NCI-H510A treated with DMSO at 0.1 percent for 48 hours (cell line): ENCODE results near the gene USP40.

Source experiments
- DNase-seq: peaks from one replicate; lab custom pipeline; 2025; lab: John Stamatoyannopoulos, UW

USP40 gene

GRCh38 chr2:233476063-233476410 lies 90.5 kb downstream of the USP40 start:
- no peak for DNase-seq

GRCh38 chr2:233474308-233475160 lies 92.0 kb downstream of the USP40 start:
- no peak for DNase-seq

DNA sequence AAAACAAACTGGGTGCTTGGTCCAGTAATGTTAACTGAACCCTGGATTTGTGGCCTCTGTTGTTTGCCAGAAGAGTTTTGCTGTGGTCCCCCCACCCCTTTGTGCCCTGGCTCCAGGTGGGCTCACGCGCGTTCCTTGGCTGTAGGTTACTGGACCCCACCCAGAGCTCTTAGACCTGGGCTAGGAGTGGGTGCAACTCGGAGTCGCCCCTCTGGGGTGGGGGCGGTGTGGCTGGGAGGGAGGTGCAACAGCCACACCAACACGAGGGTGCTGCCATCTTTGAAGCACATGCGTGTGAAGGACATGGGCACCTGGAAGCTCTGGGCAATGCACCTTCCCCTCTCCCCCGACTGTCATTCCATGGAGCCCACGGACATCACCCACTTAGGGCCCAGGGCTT lies 92.7 kb downstream of the USP40 start:
- DNase-seq, result no peak

DNA sequence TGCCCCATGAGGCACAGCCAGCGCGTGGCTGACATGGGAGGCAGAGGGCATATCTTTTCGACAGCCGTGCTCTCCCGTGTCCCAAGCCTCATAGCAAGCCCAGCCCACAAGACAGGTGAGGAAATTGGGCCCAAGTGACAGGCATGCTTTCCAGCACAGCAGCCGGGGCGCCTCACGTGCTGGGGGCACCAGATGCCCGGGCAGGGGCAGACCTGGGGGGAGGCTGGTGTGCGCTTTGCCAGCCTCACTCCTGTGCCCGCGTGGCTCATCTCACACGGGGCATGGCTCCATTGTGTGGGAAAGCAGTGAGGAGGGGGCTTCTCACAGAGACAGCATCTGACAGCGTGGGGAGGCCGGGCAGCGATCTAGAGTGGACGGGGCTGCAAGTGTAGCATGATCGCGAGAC lies 93.2 kb downstream of the USP40 start:
- no peak for DNase-seq

GRCh38 chr2:233471291-233472035 lies 95.1 kb downstream of the USP40 start:
- DNase-seq, result no peak

GRCh38 chr2:233470839-233471238 lies 95.7 kb downstream of the USP40 start:
- no peak for DNase-seq

DNA sequence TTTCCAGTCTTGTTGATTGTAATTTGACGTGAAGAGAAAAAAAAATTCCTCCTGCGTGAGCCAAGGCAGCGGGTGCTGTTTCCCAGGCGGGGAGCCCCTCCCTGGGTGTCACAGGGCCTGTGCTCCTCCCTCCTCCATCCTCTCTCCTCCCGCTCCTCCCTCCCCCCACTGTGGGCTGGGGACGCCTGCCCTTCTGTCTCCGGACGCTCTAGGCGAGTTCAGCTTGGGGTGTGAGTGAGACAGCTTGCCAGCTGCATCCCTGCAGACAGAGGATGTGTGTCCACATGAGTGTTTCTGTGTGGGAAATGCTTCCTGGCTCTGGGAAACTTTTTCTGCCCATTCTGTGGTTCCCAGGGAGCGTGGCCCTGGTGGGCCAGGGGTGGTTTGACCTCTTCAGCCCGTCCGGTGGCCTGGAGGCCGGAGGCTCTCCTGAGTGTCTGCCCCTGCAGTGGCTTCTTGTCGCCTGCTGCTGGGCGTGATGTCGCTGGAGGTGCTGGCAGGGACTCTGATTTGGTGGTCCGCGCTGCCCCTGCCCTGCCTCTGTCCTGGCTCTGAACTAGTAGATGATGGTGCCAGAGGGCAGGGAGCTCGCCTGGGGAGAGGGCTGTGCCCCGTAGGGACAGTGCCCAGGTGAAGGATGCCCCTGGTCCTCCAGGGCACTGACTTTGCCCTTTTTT lies 96.4 kb downstream of the USP40 start:
- no peak for DNase-seq

GRCh38 chr2:233469261-233470010 lies 97.1 kb downstream of the USP40 start:
- no peak for DNase-seq

DNA sequence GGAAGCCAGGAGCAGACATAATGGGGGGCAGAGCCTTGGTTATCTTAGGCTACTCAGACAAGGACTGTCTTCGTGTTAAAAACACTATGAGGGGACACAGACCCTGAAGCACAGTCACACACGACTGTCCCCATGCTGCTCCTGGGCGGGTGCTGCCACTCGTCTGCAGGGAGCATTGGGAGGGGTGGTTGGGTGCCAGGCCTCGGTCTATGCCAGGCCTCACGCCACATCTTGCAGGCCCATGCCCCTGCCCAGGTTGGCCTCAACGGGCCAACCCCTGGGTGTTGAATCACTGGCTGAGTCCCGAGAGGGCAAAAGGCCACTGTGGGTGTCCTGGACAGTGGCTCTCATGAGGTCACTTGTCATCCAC lies 97.9 kb downstream of the USP40 start:
- no peak for DNase-seq

DNA sequence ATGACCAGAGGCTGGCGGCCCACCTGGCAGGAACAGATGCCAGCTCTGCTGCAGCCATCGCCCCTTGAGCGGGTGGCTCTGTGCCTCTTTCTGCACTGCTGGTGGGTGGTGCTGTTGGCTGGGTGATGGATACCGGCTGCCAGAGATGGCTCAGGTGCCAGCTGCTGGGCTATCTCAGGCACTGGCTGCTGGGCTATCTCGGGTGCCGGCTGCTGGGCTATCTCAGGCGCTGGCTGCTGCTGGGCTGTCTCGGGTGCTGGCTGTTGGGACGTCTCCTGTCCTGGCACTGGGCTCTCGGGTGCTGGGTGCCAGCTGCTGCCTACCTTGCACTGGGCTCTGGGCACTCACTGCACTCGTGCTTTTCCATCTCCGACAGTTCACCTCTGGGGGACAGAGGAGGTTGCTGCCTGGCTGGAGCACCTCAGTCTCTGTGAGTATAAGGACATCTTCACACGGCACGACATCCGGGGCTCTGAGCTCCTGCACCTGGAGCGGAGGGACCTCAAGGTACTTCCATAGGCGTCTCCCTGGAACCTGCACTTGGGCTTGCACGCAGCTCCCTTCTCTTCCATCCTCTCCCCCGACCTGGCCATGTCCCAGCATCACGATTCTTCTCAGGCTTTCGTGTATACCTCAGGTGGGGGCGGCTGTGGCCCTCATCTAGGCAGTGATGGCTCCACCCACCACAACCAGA lies 98.4 kb downstream of the USP40 start:
- DNase-seq, result no peak

DNA sequence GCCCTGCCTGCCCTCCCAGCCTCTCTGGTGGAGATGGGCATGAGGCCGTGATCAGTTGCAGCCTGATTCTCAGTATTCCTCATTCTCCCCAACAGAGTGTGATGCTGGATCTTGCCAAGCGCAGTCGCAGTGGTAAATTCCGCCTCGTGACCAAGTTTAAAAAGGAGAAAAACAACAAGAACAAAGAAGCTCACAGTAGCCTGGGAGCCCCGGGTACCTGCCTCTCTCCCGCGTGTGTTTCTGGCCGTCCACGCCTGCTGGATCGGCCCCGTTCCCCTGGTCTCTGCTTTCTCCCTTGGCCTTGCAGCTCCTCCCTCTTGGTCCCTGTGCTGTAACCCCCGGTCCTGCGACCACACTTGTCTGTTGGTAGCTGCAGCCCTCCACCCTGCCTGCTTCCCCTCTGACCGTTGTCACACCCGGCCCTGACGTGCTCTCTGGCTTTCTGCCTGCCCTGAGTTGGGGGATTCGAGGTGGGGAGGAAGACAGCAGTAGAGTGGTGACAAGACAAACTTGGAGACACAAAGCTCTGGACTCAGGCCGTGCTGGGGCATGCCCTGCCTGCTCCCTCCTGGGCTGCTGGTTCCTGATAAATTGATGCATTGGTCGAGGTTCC lies 99.5 kb downstream of the USP40 start:
- no peak for DNase-seq

GRCh38 chr2:233464531-233465240 lies 101.9 kb downstream of the USP40 start:
- DNase-seq, result no peak

DNA sequence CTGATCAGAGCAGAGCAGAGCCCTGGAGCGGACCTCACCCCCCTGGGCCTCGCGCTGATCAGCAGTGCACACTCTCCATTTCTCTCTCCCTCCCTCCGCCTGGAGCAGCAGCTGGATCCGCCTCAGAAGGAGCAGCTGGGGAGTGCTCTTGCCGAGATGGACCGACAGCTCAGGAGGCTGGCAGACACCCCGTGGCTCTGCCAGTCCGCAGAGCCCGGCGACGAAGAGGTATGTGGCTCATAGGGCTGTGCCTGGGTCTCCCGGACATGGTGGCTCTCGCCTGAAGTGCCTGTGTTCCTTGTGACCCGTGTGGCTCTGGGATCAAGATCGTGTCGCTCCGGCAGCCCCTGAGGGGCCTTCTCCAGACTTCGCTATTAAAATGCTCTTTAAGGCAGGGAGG lies 102.5 kb downstream of the USP40 start:
- DNase-seq, result no peak

DNA sequence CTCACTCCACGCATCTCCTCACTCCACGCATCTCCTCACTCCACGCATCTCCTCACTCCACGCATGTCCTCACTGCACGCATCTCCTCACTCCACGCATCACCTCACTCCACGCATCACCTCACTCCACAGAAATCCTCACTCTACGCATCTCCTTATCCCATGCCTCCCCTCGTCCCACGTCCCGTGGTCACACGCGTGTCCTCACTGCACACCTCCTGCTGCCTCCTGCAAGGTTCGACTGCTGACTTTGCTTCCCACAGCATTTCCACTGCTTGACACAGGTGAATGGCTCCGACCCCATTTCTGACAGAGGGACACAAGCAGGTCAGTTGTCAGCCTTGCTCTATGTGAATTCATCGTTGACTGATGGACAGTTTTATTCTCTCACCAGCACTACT lies 103.0 kb downstream of the USP40 start:
- DNase-seq, result no peak

DNA sequence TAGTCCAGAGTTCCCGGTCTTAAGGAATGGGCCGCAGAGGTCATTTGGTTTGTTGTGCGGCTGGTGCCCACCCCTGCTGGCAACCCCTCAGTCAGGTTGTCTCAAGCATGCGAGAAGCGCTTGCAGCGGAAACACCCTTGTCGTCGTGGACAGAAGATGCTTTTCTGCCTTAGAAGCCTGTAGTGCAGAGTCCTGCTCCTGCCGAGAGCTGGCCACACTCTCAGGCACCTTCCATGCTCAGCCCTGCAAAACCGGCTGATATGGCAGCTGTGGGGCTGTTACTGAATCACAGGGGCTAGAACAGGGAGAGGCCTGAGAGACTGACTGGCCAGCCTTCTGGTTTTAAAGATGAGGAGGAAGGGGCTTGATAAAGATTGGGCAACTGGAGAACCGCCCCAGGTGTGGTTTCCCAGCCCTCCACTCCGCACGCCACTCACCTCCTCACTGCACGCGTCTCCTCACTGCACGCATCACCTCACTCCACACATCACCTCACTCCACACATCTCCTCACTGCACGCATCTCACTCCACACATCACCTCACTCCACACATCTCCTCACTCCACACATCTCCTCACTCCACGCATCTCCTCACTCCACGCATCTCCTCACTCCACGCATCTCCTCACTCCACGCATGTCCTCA lies 103.6 kb downstream of the USP40 start:
- DNase-seq, result no peak

DNA sequence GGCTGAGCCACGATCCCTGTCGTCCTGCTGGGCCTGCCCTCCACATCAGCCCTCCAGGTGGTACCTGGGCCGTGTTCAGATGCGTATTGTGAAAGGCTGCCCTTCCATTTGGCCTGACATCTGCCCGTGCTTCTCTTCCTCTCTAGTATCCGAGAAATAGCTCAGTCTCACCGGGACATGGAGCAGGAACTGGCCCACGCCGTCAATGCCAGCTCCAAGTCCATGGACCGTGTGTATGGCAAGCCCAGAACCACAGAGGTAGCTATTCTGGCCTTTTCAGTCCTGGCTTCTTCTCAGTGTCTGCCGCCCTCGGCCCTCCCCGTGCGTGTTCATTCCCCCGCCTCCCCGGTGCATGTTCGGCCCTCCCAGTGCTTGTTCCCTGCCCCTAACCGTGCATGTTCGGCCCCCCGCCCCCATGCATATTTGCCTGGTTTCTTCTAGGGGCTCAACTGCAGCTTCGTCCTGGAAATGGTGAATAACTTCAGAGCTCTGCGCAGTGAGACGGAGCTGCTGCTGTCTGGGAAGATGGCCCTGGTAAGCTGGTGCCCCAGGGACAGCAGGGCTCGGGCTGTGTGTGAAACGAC lies 104.3 kb downstream of the USP40 start:
- DNase-seq, result no peak

DNA sequence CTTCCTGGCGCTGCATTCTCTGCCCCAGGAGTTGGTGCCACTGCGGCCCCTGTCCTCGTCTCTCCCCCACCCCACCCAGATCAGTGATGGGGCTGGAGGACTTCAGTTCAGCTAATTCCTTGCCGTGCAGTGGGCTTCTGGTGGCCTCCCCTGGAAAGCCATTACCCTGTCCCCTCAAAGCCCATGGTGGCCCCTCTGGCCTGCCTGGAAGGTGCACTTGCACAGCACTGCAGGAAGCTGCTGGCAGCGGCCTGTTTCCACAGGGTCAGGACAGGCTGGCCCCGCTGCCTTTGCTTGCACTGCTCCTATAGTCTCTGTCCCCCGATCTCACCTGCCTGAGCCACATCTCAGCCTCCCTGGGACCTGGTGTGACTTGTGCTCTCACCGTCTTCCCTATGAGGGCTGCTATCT lies 105.1 kb downstream of the USP40 start:
- DNase-seq, result no peak

DNA sequence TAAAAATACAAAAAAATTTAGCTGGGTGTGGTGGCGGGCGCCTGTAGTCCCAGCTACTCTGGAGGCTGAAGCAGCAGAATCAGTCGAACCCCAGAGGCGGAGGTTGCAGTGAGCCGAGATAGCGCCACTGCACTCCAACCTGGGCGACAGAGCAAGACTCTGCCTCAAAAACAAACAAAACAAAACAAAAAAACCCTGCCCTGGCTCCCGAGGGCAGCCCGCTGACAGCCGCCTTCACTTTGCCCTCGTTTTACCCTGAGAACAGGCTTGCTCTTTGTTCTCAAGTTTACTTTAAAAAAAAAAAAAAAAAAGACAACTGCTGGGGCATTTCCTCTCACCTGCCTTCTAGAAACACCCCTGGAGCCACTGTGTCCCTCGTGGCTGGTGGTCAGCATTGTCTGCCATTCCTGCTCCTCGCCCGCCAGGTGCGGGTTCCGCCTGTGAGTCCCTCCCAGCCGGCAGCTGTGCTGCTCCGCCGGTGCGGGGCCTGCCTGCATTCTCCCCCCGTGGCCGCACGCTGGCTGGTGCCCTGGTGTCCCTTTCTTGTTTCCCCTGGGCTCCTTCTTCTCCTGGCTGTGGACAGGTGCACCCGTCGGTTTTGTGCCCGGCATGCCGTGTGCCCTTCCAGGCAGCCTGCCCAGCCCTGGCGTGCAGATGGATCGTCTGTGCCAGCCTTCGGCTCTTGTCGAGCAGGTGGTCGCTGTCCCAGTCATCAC lies 105.7 kb downstream of the USP40 start:
- DNase-seq, result no peak

GRCh38 chr2:233459426-233459825 lies 107.2 kb downstream of the USP40 start:
- DNase-seq, result no peak
